H1 (cell line): ENCODE results near the gene FGD4. TPM values are rescaled to one million over a fixed set of nuclear protein-coding genes. Genes with fewer than 3 reads are reported as not detected.

Source experiments
- CTCF ChIA-PET: fragments of 300-600 bp; sonication (Branson Sonifier 250); formaldehyde crosslinking; loops from one replicate; lab custom pipeline; 2021; ENCODE audit not compliant: partially characterized antibody; lab: Charles Lee
- POLR2A ChIA-PET: fragments of 300-600 bp; sonication (Branson Sonifier 250); formaldehyde crosslinking; loops from one replicate; lab custom pipeline; 2021; ENCODE audit warnings: inconsistent platforms; ENCODE audit not compliant: partially characterized antibody; lab: Charles Lee
- DNase-seq, 2 experiments: peaks; one replicate each; pipeline versions ENCODE4 v3.0.0 to v3.0.0-alpha.2; 2010 to 2022; ENCODE audit warnings: low spot score in 2 of 2, low read depth in 1 of 2, mixed read lengths in 1 of 2
- FAIRE-seq: peaks from 2 replicates; lab custom pipeline; 2011; peaks lifted over from hg19 to GRCh38; lab: Jason Lieb, UNC
- H2AFZ ChIP-seq: 2 replicates; pipeline ENCODE4 v1.8.1; 2012; ENCODE audit warnings: low read length, inconsistent platforms
- H2AK5ac ChIP-seq: 2 replicates; pipeline ENCODE4 v1.6.1; 2013; ENCODE audit warnings: low read depth, low read length
- H2BK120ac ChIP-seq: replicated peaks from 2 replicates; pipeline ENCODE3; 2013; ENCODE audit warnings: low read depth, low read length, inconsistent platforms
- H2BK12ac ChIP-seq: 2 replicates; pipeline ENCODE4 v1.6.1; 2013; ENCODE audit warnings: low read depth, low read length
- H2BK15ac ChIP-seq: 2 replicates; pipeline ENCODE4 v1.6.1; 2013; ENCODE audit warnings: low read length
- H2BK20ac ChIP-seq: 2 replicates; pipeline ENCODE4 v1.6.1; 2013; ENCODE audit warnings: low read length
- H2BK5ac ChIP-seq: 2 replicates; pipeline ENCODE4 v1.6.1; 2013; ENCODE audit warnings: low read depth, low read length
- H3K14ac ChIP-seq: 2 replicates; pipeline ENCODE4 v1.6.1; 2013; ENCODE audit warnings: inconsistent platforms; ENCODE audit not compliant: insufficient read length
- H3K18ac ChIP-seq: 2 replicates; pipeline ENCODE4 v1.6.1; 2013; ENCODE audit warnings: low read length; ENCODE audit errors: extremely low read depth
- H3K23ac ChIP-seq: 2 replicates; pipeline ENCODE4 v1.6.1; 2013; ENCODE audit warnings: inconsistent platforms; ENCODE audit not compliant: insufficient read length
- H3K23me2 ChIP-seq: 2 replicates; pipeline ENCODE4 v1.6.1; 2013; ENCODE audit warnings: low read depth, low read length
- H3K27ac ChIP-seq: 2 replicates; pipeline ENCODE4 v1.6.1; 2011; ENCODE audit warnings: low read depth, low read length, inconsistent platforms
- H3K27me3 ChIP-seq, 4 experiments: replicated peaks in 1 of 4; 1 replicate in 1 of 4; 2 replicates in 3 of 4; pipeline versions ENCODE4 v1.6.1 to v1.8.1; 2011 to 2013; ENCODE audit warnings: low read length in 3 of 4, mild to moderate bottlenecking in 3 of 4, inconsistent platforms in 2 of 4, mixed read lengths in 2 of 4, moderate library complexity in 1 of 4; ENCODE audit not compliant: control insufficient read depth in 3 of 4, insufficient read depth in 3 of 4; ENCODE audit errors: extremely low read depth in 1 of 4
- H3K36me3 ChIP-seq, 4 experiments: 2 replicates each; pipeline versions ENCODE4 v1.6.1 to v1.8.1; 2011 to 2013; ENCODE audit warnings: mild to moderate bottlenecking in 4 of 4, low read length in 3 of 4, moderate library complexity in 2 of 4, control low read depth in 1 of 4, inconsistent platforms in 1 of 4; ENCODE audit not compliant: insufficient read depth in 4 of 4, control insufficient read depth in 2 of 4
- H3K4ac ChIP-seq: replicated peaks from 2 replicates; pipeline ENCODE3; 2013; ENCODE audit warnings: low read length, low read depth, mixed read lengths, inconsistent platforms; ENCODE audit not compliant: insufficient read length
- H3K4me1 ChIP-seq, 4 experiments: replicated peaks in 1 of 4; 1 replicate in 1 of 4; 2 replicates in 3 of 4; pipeline versions ENCODE4 v1.6.1 to v1.8.1; 2011 to 2013; ENCODE audit warnings: low read length in 3 of 4, inconsistent platforms in 2 of 4, mixed read lengths in 1 of 4; ENCODE audit not compliant: insufficient read depth in 4 of 4, control insufficient read depth in 3 of 4
- H3K4me2 ChIP-seq, 2 experiments: 2 replicates each; pipeline versions ENCODE4 v1.6.1 to v1.8.1; 2011 to 2013; ENCODE audit warnings: low read depth in 2 of 2, low read length in 2 of 2, control low read depth in 1 of 2, inconsistent platforms in 1 of 2, mild to moderate bottlenecking in 1 of 2; ENCODE audit not compliant: insufficient read depth in 1 of 2
- H3K4me3 ChIP-seq, 4 experiments: fragments of 200-600, 300-600 bp in 1 of 4; sonication (generic), shearing (Covaris generic), sonication (Bioruptor Twin) in 1 of 4; 2 replicates each; pipeline versions ENCODE4 v1.5.1 to v1.8.1; 2011 to 2016; ENCODE audit warnings: low read length in 4 of 4, low read depth in 3 of 4, control low read depth in 2 of 4, inconsistent platforms in 2 of 4, mild to moderate bottlenecking in 2 of 4, mixed read lengths in 1 of 4, moderate library complexity in 1 of 4; ENCODE audit not compliant: insufficient read depth in 2 of 4; ENCODE audit errors: extremely low read depth in 1 of 4
- H3K56ac ChIP-seq: replicated peaks from 2 replicates; pipeline ENCODE3; 2013; ENCODE audit warnings: low read depth, mild to moderate bottlenecking, mixed read lengths, low read length, inconsistent platforms; ENCODE audit not compliant: insufficient read length
- H3K79me1 ChIP-seq: 2 replicates; pipeline ENCODE4 v1.6.1; 2013; ENCODE audit warnings: low read depth, low read length, control low read depth
- H3K79me2 ChIP-seq, 2 experiments: 2 replicates each; pipeline versions ENCODE4 v1.6.1 to v1.8.1; 2012 to 2013; ENCODE audit warnings: low read length in 2 of 2, mild to moderate bottlenecking in 2 of 2, inconsistent platforms in 1 of 2; ENCODE audit not compliant: insufficient read depth in 2 of 2, control insufficient read depth in 1 of 2
- H3K9ac ChIP-seq, 4 experiments: replicated peaks in 1 of 4; 1 replicate in 1 of 4; 2 replicates in 3 of 4; pipeline versions ENCODE4 v1.6.1 to v1.8.1; 2011 to 2013; ENCODE audit warnings: low read depth in 3 of 4, low read length in 3 of 4, control low read depth in 2 of 4, mild to moderate bottlenecking in 2 of 4, moderate library complexity in 2 of 4, inconsistent platforms in 1 of 4; ENCODE audit errors: extremely low read depth in 1 of 4
- H3K9me3 ChIP-seq, 2 experiments: 2 replicates each; pipeline versions ENCODE4 v1.6.1 to v1.8.1; 2012 to 2013; ENCODE audit warnings: mild to moderate bottlenecking in 2 of 2, moderate library complexity in 2 of 2, control low read depth in 1 of 2, inconsistent platforms in 1 of 2, low read depth in 1 of 2, low read length in 1 of 2, mixed read lengths in 1 of 2; ENCODE audit not compliant: insufficient read depth in 2 of 2
- H4K20me1 ChIP-seq, 2 experiments: replicated peaks in 1 of 2; 2 replicates each; pipeline versions ENCODE3 to v1.8.1; 2011 to 2013; ENCODE audit warnings: inconsistent platforms in 2 of 2, low read length in 2 of 2, mild to moderate bottlenecking in 1 of 2; ENCODE audit not compliant: insufficient read depth in 2 of 2, control insufficient read depth in 1 of 2
- H4K5ac ChIP-seq: 2 replicates; pipeline ENCODE4 v1.6.1; 2013; ENCODE audit warnings: low read length, low read depth, mixed read lengths, inconsistent platforms; ENCODE audit not compliant: insufficient read length
- H4K8ac ChIP-seq: 2 replicates; pipeline ENCODE4 v1.8.0; 2013; ENCODE audit warnings: mild to moderate bottlenecking, moderate library complexity, low read length, inconsistent platforms; ENCODE audit not compliant: insufficient read depth; ENCODE audit errors: extremely low read depth
- H4K91ac ChIP-seq: replicated peaks from 2 replicates; pipeline ENCODE3; 2013; ENCODE audit warnings: low read length, mixed read lengths, inconsistent platforms; ENCODE audit not compliant: insufficient read length
- CTCF ChIP-seq, 3 experiments: IDR thresholded peaks; 1 replicate in 2 of 3; 2 replicates in 1 of 3; pipeline versions ENCODE4 v1.5.1 to v1.6.1; 2011; ENCODE audit warnings: low read length in 3 of 3, mild to moderate bottlenecking in 3 of 3, inconsistent platforms in 2 of 3, low read depth in 1 of 3, moderate library complexity in 1 of 3; ENCODE audit not compliant: insufficient read depth in 1 of 3; ENCODE audit errors: control extremely low read depth in 1 of 3
- FOSL1 ChIP-seq: IDR thresholded peaks from 2 replicates; pipeline ENCODE4 v1.6.1; 2011; ENCODE audit warnings: mild to moderate bottlenecking, low read depth, low read length, moderate library complexity; ENCODE audit not compliant: insufficient read depth
- GABPA ChIP-seq: IDR thresholded peaks from 2 replicates; pipeline ENCODE4 v1.6.1; 2011; ENCODE audit warnings: mild to moderate bottlenecking, low read length, moderate library complexity, borderline replicate concordance; ENCODE audit not compliant: insufficient read depth
- KDM1A ChIP-seq: fragments of 200-600, 300-600 bp; sonication (generic); IDR thresholded peaks from 2 replicates; pipeline ENCODE4 v1.7.1; 2016; ENCODE audit warnings: mild to moderate bottlenecking, low read length, borderline replicate concordance
- POU5F1 ChIP-seq: IDR thresholded peaks from 2 replicates; pipeline ENCODE4 v1.6.1; 2011; ENCODE audit warnings: low read depth, mild to moderate bottlenecking, low read length, moderate library complexity
- RBBP5 ChIP-seq: IDR thresholded peaks from 2 replicates; pipeline ENCODE4 v1.7.1; 2012; ENCODE audit warnings: low read depth, mild to moderate bottlenecking, inconsistent platforms, low read length, moderate library complexity, borderline replicate concordance
- SP4 ChIP-seq: IDR thresholded peaks from 2 replicates; pipeline ENCODE4 v1.6.1; 2012; ENCODE audit warnings: low read length, inconsistent platforms
- WGBS, 2 experiments: shearing (Covaris generic) in 1 of 2; methylation state at CpG; one replicate each; pipeline versions ENCODE4 v1.1.6 to v1.1.7; 2013 to 2015; ENCODE audit warnings: low lambda C conversion rate in 2 of 2, mixed read lengths in 2 of 2, inconsistent platforms in 1 of 2, low coverage in 1 of 2, missing lambda C conversion rate in 1 of 2; ENCODE audit not compliant: insufficient replicate concordance in 2 of 2, insufficient coverage in 1 of 2, insufficient read length in 1 of 2; ENCODE audit errors: extremely low coverage in 1 of 2, missing lambda C conversion rate in 1 of 2; 5-methylcytosine and 5-hydroxymethylcytosine counted together
- polyA plus RNA-seq, 7 experiments: library from polyadenylated mRNA; depleted of rRNA in 3 of 7; stranded (reverse) in 5 of 7; unstranded in 2 of 7; fragments of >200 nt in 5 of 7; fragments of 200-250 nt in 2 of 7; gene quantifications; 1 replicate in 5 of 7; 2 replicates in 1 of 7; 4 replicates in 1 of 7; pipeline versions ENCODE4 v1.2.1 to v1.2.3, GENCODE V29; 2011 to 2013; ENCODE audit warnings: missing spikeins in 2 of 7, mixed read lengths in 2 of 7
- total RNA-seq: library from RNA; stranded (reverse); fragmentation: NEBNext Ultra II Directional; extraction: Animal tissue kit (Norgen Biotek cat#: 25700); gene quantifications from 2 replicates; pipeline ENCODE4 v1.2.1, GENCODE V29; 2021

The FGD4 gene
- total and polyA plus RNA-seq, 2 of the 8 experiments (the other 6 are each of a cell fraction or from before 2014, with no cell fraction given), result 8.5 to 48.2 TPM

- no peak overlapping the region for H2AK5ac ChIP-seq
- no peak overlapping the region for H2BK12ac ChIP-seq
- H4K20me1 ChIP-seq, result peaks cover 21 to 22% of the 10 kb centered on the region in 2 experiments
- H2BK120ac ChIP-seq, result no peak overlapping the region
- H3K27me3 ChIP-seq, result no peaks in the 10 kb centered on the region
- H3K56ac ChIP-seq, result no peak overlapping the region
- no peak overlapping the region for H2BK15ac ChIP-seq
- no peak overlapping the region for H3K23ac ChIP-seq
- no peak overlapping the region for H3K14ac ChIP-seq
- H4K5ac ChIP-seq, result no peak overlapping the region
- H3K9me3 ChIP-seq, result no peaks in the 10 kb centered on the region
- H3K23me2 ChIP-seq, result no peaks in the 10 kb centered on the region
- no peak overlapping the region for H4K8ac ChIP-seq
- POLR2A ChIA-PET, result interaction anchor here (0.7 to 2.9 kb wide), 2 partner anchors 9 to 21 kb away, joined by 3 to 12 read pairs; partner anchors contain the start of gene FGD4
- no peak overlapping the region for H2AFZ ChIP-seq
- no peak overlapping the region for H2BK20ac ChIP-seq
- no peak overlapping the region for H3K27ac ChIP-seq
- peaks cover 2 to 8% (median 3%) of the 10 kb centered on the region in 4 experiments; a peak in 3 of 8 replicates for H3K36me3 ChIP-seq
- no peak for DNase-seq
- no peak for TF ChIP-seq CTCF (IDR thresholded peaks at IDR 0.05; ENCODE audit: control extremely low read depth in 1 of 3, insufficient read depth in 1 of 3, low read depth in 1 of 3, low read length in 3 of 3)
- no peak for TF ChIP-seq FOSL1
- TF ChIP-seq KDM1A, result no peak
- no peak for TF ChIP-seq POU5F1
- no peak for TF ChIP-seq GABPA
- no peak for TF ChIP-seq SP4
- no peak for TF ChIP-seq RBBP5
- TF ChIP-seq, all 59 proteins: peak for 0
- H3K4me3 ChIP-seq, result no peak overlapping the region
- H3K18ac ChIP-seq, result no peak overlapping the region
- no peak overlapping the region for H3K4me2 ChIP-seq
- H2BK5ac ChIP-seq, result no peak overlapping the region
- H3K79me1 ChIP-seq, result peaks cover 9% of the 10 kb centered on the region
- WGBS, 2 experiments, result 90% methylated on average over 3 of the region's 3 CpGs; no CpG with 5 or more reads in 1 of the 2 experiments
- no peak overlapping the region for H3K9ac ChIP-seq
- no peak overlapping the region for H3K4ac ChIP-seq
- H4K91ac ChIP-seq, result no peak overlapping the region
- peaks cover 0 to 9% (median under 1%) of the 10 kb centered on the region in 4 experiments; a peak in 2 of 7 replicates for H3K4me1 ChIP-seq
- no peak for FAIRE-seq
- H3K79me2 ChIP-seq, result peaks cover 31 to 96% of the 10 kb centered on the region in 2 experiments
- CTCF ChIA-PET, result interaction anchor here (0.6 to 1.3 kb wide), 5 partner anchors 13 to 451 kb away, joined by 3 to 5 read pairs (median 3); no protein-coding TSS in a partner anchor
Observed at GRCh38 chr12:32407795-32408194, 8.4 kb downstream of the FGD4 start.
